Kidney glomerular epithelial cell (primary cell): ENCODE measurements around the gene SLIT3.

Experiments used
- DNase-seq: peaks from one replicate; lab custom pipeline; 2025; lab: John Stamatoyannopoulos, UW

SLIT3 gene

GRCh38 chr5:168669668-168670378 is 631.1 kb downstream of the SLIT3 start:
- no peak for DNase-seq

GRCh38 chr5:168669156-168669555 is 631.8 kb downstream of the SLIT3 start:
- DNase-seq, result no peak

- DNase-seq, result no peak
These were observed 632.9 kb downstream of the SLIT3 start for GRCh38 chr5:168668078-168668477.

GRCh38 chr5:168667301-168667840 is 633.6 kb downstream of the SLIT3 start:
- no peak for DNase-seq

GRCh38 chr5:168666356-168666755 is 634.6 kb downstream of the SLIT3 start:
- no peak for DNase-seq

- no peak for DNase-seq
These were observed 637.5 kb downstream of the SLIT3 start for GRCh38 chr5:168663276-168664004.

- DNase-seq, result no peak
These were observed 639.1 kb downstream of the SLIT3 start for GRCh38 chr5:168661593-168662485.

- no peak for DNase-seq
These were observed 640.2 kb downstream of the SLIT3 start for GRCh38 chr5:168660691-168661090.

- no peak for DNase-seq
These were observed 641.6 kb downstream of the SLIT3 start for GRCh38 chr5:168659286-168659847.

GRCh38 chr5:168658394-168658793 is 642.5 kb downstream of the SLIT3 start:
- DNase-seq, result no peak

- no peak for DNase-seq
These were observed 644.3 kb downstream of the SLIT3 start for GRCh38 chr5:168656633-168657032.

- DNase-seq, result no peak
These were observed 645.6 kb downstream of the SLIT3 start for GRCh38 chr5:168655316-168655715.

GRCh38 chr5:168654211-168654721 is 646.7 kb downstream of the SLIT3 start:
- no peak for DNase-seq

GRCh38 chr5:168653626-168654025 is 647.3 kb downstream of the SLIT3 start:
- DNase-seq, result no peak

- peak; percentile 43 for DNase-seq
These were observed 649.3 kb downstream of the SLIT3 start for GRCh38 chr5:168651648-168652047.

GRCh38 chr5:168649306-168649705 is 651.6 kb downstream of the SLIT3 start:
- DNase-seq, result no peak

- no peak for DNase-seq
These were observed 652.4 kb downstream of the SLIT3 start for GRCh38 chr5:168648576-168648975.

GRCh38 chr5:168648016-168648415 is 652.9 kb downstream of the SLIT3 start:
- DNase-seq, result no peak

- DNase-seq, result peak; percentile 61
These were observed 653.9 kb downstream of the SLIT3 start for GRCh38 chr5:168647083-168647482.

- DNase-seq, result no peak
These were observed 654.6 kb downstream of the SLIT3 start for GRCh38 chr5:168646335-168646734.

GRCh38 chr5:168645195-168645594 is 655.7 kb downstream of the SLIT3 start:
- DNase-seq, result no peak

- no peak for DNase-seq
These were observed 658.9 kb downstream of the SLIT3 start for GRCh38 chr5:168642019-168642418.
